ENCODE results near the gene ERICH3. TPM values are rescaled to one million over a fixed set of nuclear protein-coding genes. Genes with fewer than 3 reads are reported as not detected.

ERICH3 gene, protein sequence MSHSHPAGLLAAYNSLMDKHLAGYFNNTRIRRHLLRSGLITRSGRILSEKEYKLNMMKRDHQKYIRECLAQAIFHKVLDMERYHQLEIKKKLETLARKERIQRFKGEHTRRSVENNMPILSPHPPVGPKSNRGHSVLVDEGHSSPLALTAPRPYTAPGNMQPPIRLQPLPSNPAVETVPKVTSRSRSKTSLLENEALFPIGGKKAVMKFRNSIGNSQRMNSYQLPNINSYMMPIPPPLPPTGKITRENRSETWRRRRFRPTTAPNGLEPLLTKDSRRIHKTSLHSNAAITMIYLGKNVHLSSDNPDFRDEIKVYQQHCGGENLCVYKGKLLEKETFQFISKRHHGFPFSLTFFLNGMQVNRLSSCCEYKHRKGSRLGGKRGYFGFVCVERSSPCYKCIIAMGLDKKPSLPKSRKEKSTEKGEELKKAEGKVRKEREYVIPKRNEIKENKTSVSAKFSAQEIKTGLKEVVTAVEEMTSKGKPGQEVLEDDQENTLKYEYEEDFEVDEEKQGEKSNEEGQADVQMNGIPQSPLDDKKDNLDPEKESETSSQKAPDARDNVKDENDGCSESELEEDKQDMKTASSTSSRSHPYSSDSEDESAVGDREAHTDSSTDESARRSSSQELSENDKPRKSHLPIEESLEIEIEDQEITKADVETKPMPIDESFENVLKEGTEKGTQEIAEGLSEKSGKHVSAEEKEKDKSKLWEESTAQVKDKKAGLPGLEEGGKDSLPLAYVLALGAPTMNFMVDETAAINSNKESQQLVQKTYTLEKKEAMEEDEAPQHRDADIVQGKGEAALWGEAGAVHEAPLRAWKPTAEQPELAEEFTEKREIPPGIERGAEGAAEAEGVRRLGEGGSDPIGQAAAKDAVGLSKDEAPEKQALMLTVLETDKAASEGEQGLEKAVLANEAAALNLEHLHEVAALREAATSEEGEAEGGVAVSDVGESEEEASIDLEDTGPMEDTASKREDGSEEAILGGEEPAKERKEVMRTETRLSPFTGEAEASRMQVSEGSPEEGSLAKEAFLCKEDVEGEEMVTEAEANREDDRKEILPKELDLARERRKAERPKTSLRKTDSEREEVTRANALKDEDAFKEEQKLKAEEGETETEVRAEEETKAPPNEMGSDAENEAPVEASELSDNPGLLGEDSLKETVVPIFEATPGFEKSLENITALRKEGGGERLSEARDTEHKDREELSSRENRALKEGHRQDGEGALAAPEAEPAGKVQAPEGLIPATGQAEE (N-terminal part only)
- not detected in 2 replicates for total RNA-seq

DNA sequence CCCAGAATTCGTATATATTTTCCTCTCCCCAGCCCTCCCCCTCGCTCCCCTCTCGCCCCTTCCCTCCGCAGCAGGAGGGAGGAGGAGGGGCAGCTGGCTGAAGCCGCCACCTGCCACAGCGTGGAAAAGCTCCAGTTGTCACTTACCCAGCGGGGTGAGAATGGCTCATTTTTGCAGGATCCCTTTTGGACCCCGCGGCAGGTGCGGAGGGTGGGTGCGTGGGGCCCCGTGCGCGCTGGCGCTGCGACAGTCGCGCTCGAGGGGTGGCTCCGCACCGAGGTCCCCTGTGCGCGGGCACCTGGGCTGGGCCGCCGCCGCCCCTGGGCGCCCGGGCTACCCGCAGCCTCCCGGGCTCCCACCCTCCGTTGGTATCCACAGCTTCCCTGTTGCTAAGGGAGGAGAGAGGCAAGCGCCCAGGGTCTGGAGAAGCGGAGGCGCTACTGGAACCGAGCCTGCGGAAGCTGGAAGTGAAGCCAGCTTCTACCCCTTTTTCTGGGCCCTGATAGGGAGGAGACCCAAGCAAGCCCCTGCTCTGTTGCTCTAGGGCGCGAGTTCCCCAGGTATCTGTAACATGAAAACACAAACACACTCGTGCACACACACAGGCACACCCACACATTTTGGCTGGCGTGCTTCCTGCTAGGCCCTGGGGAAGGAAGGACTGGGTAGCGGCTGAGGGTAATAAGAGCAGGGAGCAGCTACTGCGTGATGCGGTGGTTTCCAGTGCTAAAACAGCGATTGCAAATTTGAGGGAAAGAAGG lies at the start of gene ERICH3:
Gene ERICH3, minus strand, starts transcription at position 442 of the 761 bp plus-strand sequence. Its CDS starts 273 bp downstream, at position 169.

Other genes starting within 250 kb of the ERICH3 start
- not detected in 2 replicates for gene LRRC53, start 161.2 kb downstream of the ERICH3 start, total RNA-seq
- 58.3 and 58.5 TPM in 2 replicates for gene CRYZ, start 59.3 kb upstream of the ERICH3 start, total RNA-seq
- gene TYW3, start 59.4 kb upstream of the ERICH3 start, total RNA-seq, result 9.7 and 10.2 TPM in 2 replicates